GM23338 (cell line): ENCODE data around the gene BICDL1. TPM values are rescaled to one million over a fixed set of nuclear protein-coding genes. Genes with fewer than 3 reads are reported as not detected.

Source experiments
- ATAC-seq: fragments of 200-7000 bp; cut with Tn5 transposase; 3 replicates; pipeline ENCODE4 v1.9.1; 2020
- DNase-seq: peaks from one replicate; pipeline ENCODE4 v3.0.0-alpha.2; 2015; ENCODE audit warnings: low spot score
- H2AFZ ChIP-seq: fragments of 200-600 bp; sonication (generic); 2 replicates; pipeline ENCODE4 v1.8.0; 2016; ENCODE audit warnings: antibody characterized with exemption, mild to moderate bottlenecking, moderate library complexity
- H3F3A ChIP-seq: fragments of 200-600 bp; sonication (generic); replicated peaks from 2 replicates; pipeline ENCODE4 v1.8.0; 2017; ENCODE audit warnings: antibody characterized with exemption, mixed run types, low read depth
- H3K27ac ChIP-seq: fragments of 200-600 bp; sonication (generic); 2 replicates; pipeline ENCODE4 v1.6.1; 2016; ENCODE audit warnings: low read depth
- H3K27me3 ChIP-seq: fragments of 200-600 bp; sonication (generic); 2 replicates; pipeline ENCODE4 v1.8.0; 2016; ENCODE audit warnings: mild to moderate bottlenecking, mixed run types, moderate library complexity; ENCODE audit not compliant: insufficient read depth
- H3K36me3 ChIP-seq: fragments of 200-600 bp; sonication (generic); 2 replicates; pipeline ENCODE4 v1.8.0; 2016; ENCODE audit warnings: mild to moderate bottlenecking; ENCODE audit not compliant: insufficient read depth
- H3K4me1 ChIP-seq: fragments of 200-600 bp; sonication (generic); 2 replicates; pipeline ENCODE4 v1.8.0; 2016; ENCODE audit warnings: mild to moderate bottlenecking, moderate library complexity; ENCODE audit not compliant: insufficient read depth
- H3K4me2 ChIP-seq: fragments of 200-600 bp; sonication (generic); 2 replicates; pipeline ENCODE4 v1.7.1; 2017; ENCODE audit warnings: mixed run types
- H3K4me3 ChIP-seq: fragments of 200-600 bp; sonication (generic); 2 replicates; pipeline ENCODE4 v1.6.1; 2016; ENCODE audit warnings: mixed run types
- H3K79me2 ChIP-seq: fragments of 200-600 bp; sonication (generic); replicated peaks from 2 replicates; pipeline ENCODE4 v1.8.0; 2017; ENCODE audit warnings: mild to moderate bottlenecking; ENCODE audit not compliant: insufficient read depth
- H3K9me2 ChIP-seq: fragments of 200-600 bp; sonication (generic); 2 replicates; pipeline ENCODE4 v1.8.0; 2017; ENCODE audit not compliant: insufficient read depth
- H4K20me1 ChIP-seq: fragments of 200-600 bp; sonication (generic); replicated peaks from 2 replicates; pipeline ENCODE4 v1.8.0; 2017; ENCODE audit warnings: mild to moderate bottlenecking; ENCODE audit not compliant: insufficient read depth
- H3K27ac Mint-ChIP-seq: 2 replicates; pipeline ENCODE4 v1.8.0; 2020; ENCODE audit warnings: inconsistent platforms, mild to moderate bottlenecking, moderate library complexity, mixed read lengths
- H3K27me3 Mint-ChIP-seq: 3 replicates; pipeline ENCODE4 v1.8.0; 2022; ENCODE audit warnings: low read depth, mild to moderate bottlenecking, moderate library complexity, mixed read lengths, inconsistent platforms; ENCODE audit not compliant: insufficient read depth, poor library complexity
- H3K36me3 Mint-ChIP-seq: 3 replicates; pipeline ENCODE4 v1.8.0; 2021; ENCODE audit warnings: low read depth, mild to moderate bottlenecking, inconsistent platforms, moderate library complexity, mixed read lengths
- H3K4me1 Mint-ChIP-seq: 3 replicates; pipeline ENCODE4 v1.8.0; 2020; ENCODE audit warnings: mild to moderate bottlenecking, inconsistent platforms, mixed read lengths
- H3K4me3 Mint-ChIP-seq: 3 replicates; pipeline ENCODE4 v1.8.0; 2021; ENCODE audit warnings: moderate library complexity, mild to moderate bottlenecking, inconsistent platforms, mixed read lengths
- H3K9me3 Mint-ChIP-seq: 3 replicates; pipeline ENCODE4 v1.8.0; 2020; ENCODE audit warnings: moderate library complexity, mild to moderate bottlenecking, inconsistent platforms, mixed read lengths
- CREB1 ChIP-seq: fragments of 250-450 bp; sonication (Bioruptor Pico); IDR thresholded peaks from 2 replicates; pipeline ENCODE4 v1.5.0; 2020; ENCODE audit warnings: low read depth, mild to moderate bottlenecking, moderate library complexity
- EZH2 ChIP-seq: fragments of 200-600 bp; sonication (generic); IDR thresholded peaks from one replicate; pipeline ENCODE4 v1.8.0; 2017; ENCODE audit warnings: antibody characterized with exemption, mild to moderate bottlenecking, low read depth; ENCODE audit not compliant: unreplicated experiment
- EZH2phosphoT487 ChIP-seq: fragments of 200-600 bp; sonication (generic); IDR thresholded peaks from one replicate; pipeline ENCODE4 v1.8.1; 2018; ENCODE audit warnings: antibody characterized with exemption; ENCODE audit not compliant: unreplicated experiment
- NANOG ChIP-seq: IDR thresholded peaks from 2 replicates; pipeline ENCODE4 v1.6.1; 2016; ENCODE audit warnings: antibody characterized with exemption, borderline replicate concordance
- POLR2AphosphoS5 ChIP-seq: IDR thresholded peaks from 2 replicates; pipeline ENCODE4 v1.6.1; 2016; ENCODE audit warnings: antibody characterized with exemption, low read depth
- STAT1 ChIP-seq: IDR thresholded peaks from one replicate; pipeline ENCODE4 v1.6.1; 2016; ENCODE audit warnings: antibody characterized with exemption; ENCODE audit not compliant: unreplicated experiment
- ZNF114 ChIP-seq: fragments of 250-450 bp; sonication (Bioruptor Pico); IDR thresholded peaks from 2 replicates; pipeline ENCODE4 v1.5.0; 2020; ENCODE audit warnings: mild to moderate bottlenecking, moderate library complexity
- polyA plus RNA-seq: library from polyadenylated mRNA; unstranded; fragments of >200 nt; fragmentation: Nextera tagmentation; extraction: Ambion mirVana; gene quantifications from 2 replicates; pipeline ENCODE4 v1.2.1, GENCODE V29; 2016
- total RNA-seq: library from RNA; depleted of rRNA; stranded (reverse); fragments of >200 nt; shearing (Covaris generic); gene quantifications from 2 replicates; pipeline ENCODE4 v1.2.3, GENCODE V29; 2014
- TF ChIP-seq, protein P1 (sequence below): IDR thresholded peaks from 2 replicates; pipeline ENCODE4 v1.6.1; 2016; ENCODE audit warnings: antibody characterized with exemption
- TF ChIP-seq, protein P2 (sequence below): IDR thresholded peaks from one replicate; pipeline ENCODE4 v1.6.1; 2018; ENCODE audit warnings: antibody characterized with exemption; ENCODE audit not compliant: unreplicated experiment
- TF ChIP-seq, protein P3 (sequence below): fragments of 250-450 bp; sonication (Bioruptor Pico); IDR thresholded peaks from 2 replicates; pipeline ENCODE4 v1.5.0; 2020; ENCODE audit warnings: mild to moderate bottlenecking, moderate library complexity

Gene BICDL1
- total and polyA plus RNA-seq, 2 experiments from 2014 or later, result 14.0 to 25.7 TPM

DNA sequence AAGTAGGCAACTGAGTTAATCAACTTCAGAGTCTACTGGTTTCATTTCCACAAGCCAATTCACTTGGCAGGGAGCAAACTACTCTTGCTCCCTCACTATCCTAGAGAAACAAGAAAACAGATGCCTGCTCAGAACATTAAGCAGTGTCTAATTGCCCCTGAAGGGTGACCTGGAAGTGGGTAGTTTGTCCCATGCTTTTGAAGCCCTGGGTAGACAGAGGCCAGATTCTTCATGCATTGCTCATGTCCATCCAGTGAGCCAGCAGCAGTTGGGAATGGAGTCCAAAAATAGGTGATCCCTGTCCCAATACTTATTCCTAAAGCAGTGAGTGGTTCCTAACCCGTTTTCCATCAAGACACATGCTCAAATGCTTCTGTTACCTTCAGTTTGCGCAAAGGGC, 48.8 kb downstream of the BICDL1 start:
- Histone ChIP-seq H3K27ac (no peak overlapping the region), H3K4me3 (no peak overlapping the region), H3K9me2 (no peaks in the 10 kb centered on the region), H4K20me1 (0 out of 2 replicates have a peak, but pooled peaks cover 3% of the 10 kb centered on the region), H3F3A (no peaks in the 10 kb centered on the region), H3K36me3 (no peaks in the 10 kb centered on the region), H3K4me1 (0 out of 2 replicates have a peak, but pooled peaks cover 3% of the 10 kb centered on the region), H3K27me3 (no peaks in the 10 kb centered on the region), H3K4me2 (no peak overlapping the region), H2AFZ (no peak overlapping the region), H3K79me2 (no peaks in the 10 kb centered on the region)
- Mint-ChIP-seq H3K27ac (no peak overlapping the region), H3K36me3 (no peaks in the 10 kb centered on the region), H3K27me3 (peaks cover 5% of the 10 kb centered on the region), H3K9me3 (no peaks in the 10 kb centered on the region), H3K4me3 (no peak overlapping the region), H3K4me1 (peaks cover 15% of the 10 kb centered on the region)
- DNase-seq, result no peak
- no peak for ATAC-seq
- TF ChIP-seq, protein P1, sequence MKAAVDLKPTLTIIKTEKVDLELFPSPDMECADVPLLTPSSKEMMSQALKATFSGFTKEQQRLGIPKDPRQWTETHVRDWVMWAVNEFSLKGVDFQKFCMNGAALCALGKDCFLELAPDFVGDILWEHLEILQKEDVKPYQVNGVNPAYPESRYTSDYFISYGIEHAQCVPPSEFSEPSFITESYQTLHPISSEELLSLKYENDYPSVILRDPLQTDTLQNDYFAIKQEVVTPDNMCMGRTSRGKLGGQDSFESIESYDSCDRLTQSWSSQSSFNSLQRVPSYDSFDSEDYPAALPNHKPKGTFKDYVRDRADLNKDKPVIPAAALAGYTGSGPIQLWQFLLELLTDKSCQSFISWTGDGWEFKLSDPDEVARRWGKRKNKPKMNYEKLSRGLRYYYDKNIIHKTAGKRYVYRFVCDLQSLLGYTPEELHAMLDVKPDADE, result no peak
- TF ChIP-seq STAT1 (no peak), POLR2AphosphoS5 (no peak), ZNF114 (CRISPR knock-in tag) (no peak), CREB1 (CRISPR knock-in tag) (no peak), NANOG (no peak), EZH2 (no peak), EZH2phosphoT487 (no peak)
- TF ChIP-seq, protein P2, sequence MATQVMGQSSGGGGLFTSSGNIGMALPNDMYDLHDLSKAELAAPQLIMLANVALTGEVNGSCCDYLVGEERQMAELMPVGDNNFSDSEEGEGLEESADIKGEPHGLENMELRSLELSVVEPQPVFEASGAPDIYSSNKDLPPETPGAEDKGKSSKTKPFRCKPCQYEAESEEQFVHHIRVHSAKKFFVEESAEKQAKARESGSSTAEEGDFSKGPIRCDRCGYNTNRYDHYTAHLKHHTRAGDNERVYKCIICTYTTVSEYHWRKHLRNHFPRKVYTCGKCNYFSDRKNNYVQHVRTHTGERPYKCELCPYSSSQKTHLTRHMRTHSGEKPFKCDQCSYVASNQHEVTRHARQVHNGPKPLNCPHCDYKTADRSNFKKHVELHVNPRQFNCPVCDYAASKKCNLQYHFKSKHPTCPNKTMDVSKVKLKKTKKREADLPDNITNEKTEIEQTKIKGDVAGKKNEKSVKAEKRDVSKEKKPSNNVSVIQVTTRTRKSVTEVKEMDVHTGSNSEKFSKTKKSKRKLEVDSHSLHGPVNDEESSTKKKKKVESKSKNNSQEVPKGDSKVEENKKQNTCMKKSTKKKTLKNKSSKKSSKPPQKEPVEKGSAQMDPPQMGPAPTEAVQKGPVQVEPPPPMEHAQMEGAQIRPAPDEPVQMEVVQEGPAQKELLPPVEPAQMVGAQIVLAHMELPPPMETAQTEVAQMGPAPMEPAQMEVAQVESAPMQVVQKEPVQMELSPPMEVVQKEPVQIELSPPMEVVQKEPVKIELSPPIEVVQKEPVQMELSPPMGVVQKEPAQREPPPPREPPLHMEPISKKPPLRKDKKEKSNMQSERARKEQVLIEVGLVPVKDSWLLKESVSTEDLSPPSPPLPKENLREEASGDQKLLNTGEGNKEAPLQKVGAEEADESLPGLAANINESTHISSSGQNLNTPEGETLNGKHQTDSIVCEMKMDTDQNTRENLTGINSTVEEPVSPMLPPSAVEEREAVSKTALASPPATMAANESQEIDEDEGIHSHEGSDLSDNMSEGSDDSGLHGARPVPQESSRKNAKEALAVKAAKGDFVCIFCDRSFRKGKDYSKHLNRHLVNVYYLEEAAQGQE, result no peak
- TF ChIP-seq, protein P3, sequence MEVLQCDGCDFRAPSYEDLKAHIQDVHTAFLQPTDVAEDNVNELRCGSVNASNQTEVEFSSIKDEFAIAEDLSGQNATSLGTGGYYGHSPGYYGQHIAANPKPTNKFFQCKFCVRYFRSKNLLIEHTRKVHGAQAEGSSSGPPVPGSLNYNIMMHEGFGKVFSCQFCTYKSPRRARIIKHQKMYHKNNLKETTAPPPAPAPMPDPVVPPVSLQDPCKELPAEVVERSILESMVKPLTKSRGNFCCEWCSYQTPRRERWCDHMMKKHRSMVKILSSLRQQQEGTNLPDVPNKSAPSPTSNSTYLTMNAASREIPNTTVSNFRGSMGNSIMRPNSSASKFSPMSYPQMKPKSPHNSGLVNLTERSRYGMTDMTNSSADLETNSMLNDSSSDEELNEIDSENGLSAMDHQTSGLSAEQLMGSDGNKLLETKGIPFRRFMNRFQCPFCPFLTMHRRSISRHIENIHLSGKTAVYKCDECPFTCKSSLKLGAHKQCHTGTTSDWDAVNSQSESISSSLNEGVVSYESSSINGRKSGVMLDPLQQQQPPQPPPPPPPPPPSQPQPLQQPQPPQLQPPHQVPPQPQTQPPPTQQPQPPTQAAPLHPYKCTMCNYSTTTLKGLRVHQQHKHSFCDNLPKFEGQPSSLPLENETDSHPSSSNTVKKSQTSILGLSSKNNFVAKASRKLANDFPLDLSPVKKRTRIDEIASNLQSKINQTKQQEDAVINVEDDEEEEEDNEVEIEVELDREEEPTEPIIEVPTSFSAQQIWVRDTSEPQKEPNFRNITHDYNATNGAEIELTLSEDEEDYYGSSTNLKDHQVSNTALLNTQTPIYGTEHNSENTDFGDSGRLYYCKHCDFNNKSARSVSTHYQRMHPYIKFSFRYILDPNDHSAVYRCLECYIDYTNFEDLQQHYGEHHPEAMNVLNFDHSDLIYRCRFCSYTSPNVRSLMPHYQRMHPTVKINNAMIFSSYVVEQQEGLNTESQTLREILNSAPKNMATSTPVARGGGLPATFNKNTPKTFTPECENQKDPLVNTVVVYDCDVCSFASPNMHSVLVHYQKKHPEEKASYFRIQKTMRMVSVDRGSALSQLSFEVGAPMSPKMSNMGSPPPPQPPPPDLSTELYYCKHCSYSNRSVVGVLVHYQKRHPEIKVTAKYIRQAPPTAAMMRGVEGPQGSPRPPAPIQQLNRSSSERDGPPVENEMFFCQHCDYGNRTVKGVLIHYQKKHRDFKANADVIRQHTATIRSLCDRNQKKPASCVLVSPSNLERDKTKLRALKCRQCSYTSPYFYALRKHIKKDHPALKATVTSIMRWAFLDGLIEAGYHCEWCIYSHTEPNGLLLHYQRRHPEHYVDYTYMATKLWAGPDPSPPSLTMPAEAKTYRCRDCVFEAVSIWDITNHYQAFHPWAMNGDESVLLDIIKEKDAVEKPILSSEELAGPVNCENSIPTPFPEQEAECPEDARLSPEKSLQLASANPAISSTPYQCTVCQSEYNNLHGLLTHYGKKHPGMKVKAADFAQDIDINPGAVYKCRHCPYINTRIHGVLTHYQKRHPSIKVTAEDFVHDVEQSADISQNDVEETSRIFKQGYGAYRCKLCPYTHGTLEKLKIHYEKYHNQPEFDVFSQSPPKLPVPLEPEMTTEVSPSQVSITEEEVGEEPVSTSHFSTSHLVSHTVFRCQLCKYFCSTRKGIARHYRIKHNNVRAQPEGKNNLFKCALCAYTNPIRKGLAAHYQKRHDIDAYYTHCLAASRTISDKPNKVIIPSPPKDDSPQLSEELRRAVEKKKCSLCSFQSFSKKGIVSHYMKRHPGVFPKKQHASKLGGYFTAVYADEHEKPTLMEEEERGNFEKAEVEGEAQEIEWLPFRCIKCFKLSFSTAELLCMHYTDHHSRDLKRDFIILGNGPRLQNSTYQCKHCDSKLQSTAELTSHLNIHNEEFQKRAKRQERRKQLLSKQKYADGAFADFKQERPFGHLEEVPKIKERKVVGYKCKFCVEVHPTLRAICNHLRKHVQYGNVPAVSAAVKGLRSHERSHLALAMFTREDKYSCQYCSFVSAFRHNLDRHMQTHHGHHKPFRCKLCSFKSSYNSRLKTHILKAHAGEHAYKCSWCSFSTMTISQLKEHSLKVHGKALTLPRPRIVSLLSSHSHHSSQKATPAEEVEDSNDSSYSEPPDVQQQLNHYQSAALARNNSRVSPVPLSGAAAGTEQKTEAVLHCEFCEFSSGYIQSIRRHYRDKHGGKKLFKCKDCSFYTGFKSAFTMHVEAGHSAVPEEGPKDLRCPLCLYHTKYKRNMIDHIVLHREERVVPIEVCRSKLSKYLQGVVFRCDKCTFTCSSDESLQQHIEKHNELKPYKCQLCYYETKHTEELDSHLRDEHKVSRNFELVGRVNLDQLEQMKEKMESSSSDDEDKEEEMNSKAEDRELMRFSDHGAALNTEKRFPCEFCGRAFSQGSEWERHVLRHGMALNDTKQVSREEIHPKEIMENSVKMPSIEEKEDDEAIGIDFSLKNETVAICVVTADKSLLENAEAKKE, result no peak
